Left lung (tissue), 10 donors: ENCODE measurements around the gene HAGH. TPM values are rescaled to one million over a fixed set of nuclear protein-coding genes. Genes with fewer than 3 reads are reported as not detected.

ENCODE experiments used
- ATAC-seq: fragments of 200-7000 bp; cut with Tn5 transposase; one replicate; pipeline ENCODE4 v1.9.1; 2020; ENCODE audit warnings: moderate library complexity
- DNase-seq, 4 donors: peaks; one replicate each; pipeline ENCODE4 v3.0.0-alpha.2; 2013 to 2020
- H3K27ac ChIP-seq, 2 donors: fragments of 200-600 bp; sonication (generic) in 1 of 2; one replicate each; pipeline versions ENCODE4 v1.5.0 to v1.8.0; 2020 to 2021
- H3K27me3 ChIP-seq, 2 donors: fragments of 200-600 bp; sonication (generic) in 1 of 2; one replicate each; pipeline versions ENCODE4 v1.5.0 to v1.8.0; 2020 to 2021
- H3K36me3 ChIP-seq, 2 donors: fragments of 200-600 bp; sonication (generic) in 1 of 2; one replicate each; pipeline versions ENCODE4 v1.5.0 to v1.8.0; 2020 to 2021
- H3K4me1 ChIP-seq, 2 donors: fragments of 200-600 bp; one replicate each; pipeline ENCODE4 v1.8.0; 2021
- H3K4me3 ChIP-seq, 2 donors: fragments of 200-600 bp; sonication (generic) in 1 of 2; one replicate each; pipeline versions ENCODE4 v1.5.0 to v1.8.0; 2020 to 2021; ENCODE audit warnings: mild to moderate bottlenecking in 1 of 2
- H3K9me3 ChIP-seq, 2 donors: fragments of 200-600 bp; sonication (generic) in 1 of 2; one replicate each; pipeline versions ENCODE4 v1.5.0 to v1.8.0; 2020 to 2021
- CTCF ChIP-seq, 2 donors: fragments of 200-600 bp; sonication (generic) in 1 of 2; IDR thresholded peaks; one replicate each; pipeline versions ENCODE4 v1.5.0 to v1.8.0; 2021; ENCODE audit warnings: antibody characterized with exemption in 2 of 2
- intact Hi-C, 2 donors: fragments of 100-400 bp; cut with DNase I; formaldehyde crosslinking; loops; one replicate each; pipeline versions ENCODE4 v1.11.2 to v1.14.2; 2022
- polyA plus RNA-seq, 6 donors: library from polyadenylated mRNA; unstranded; fragments of 120-200 nt; gene quantifications; one replicate each; pipeline ENCODE4 v1.2.1, GENCODE V29; 2013; ENCODE audit not compliant: insufficient read length in 6 of 6
- total RNA-seq, 2 donors: library from RNA; stranded (reverse); fragmentation: NEBNext Ultra II Directional; extraction: Animal tissue kit (Norgen Biotek cat#: 25700); gene quantifications; one replicate each; pipeline ENCODE4 v1.2.1, GENCODE V29; 2021
- donor health status: DM: no; HTN: yes; CAD: no.
- donor health status: DM: no; HTN: no; CAD: no.

HAGH gene
- total and polyA plus RNA-seq, 8 donors, result 21.0 to 62.0 (median 26.7) TPM

DNA sequence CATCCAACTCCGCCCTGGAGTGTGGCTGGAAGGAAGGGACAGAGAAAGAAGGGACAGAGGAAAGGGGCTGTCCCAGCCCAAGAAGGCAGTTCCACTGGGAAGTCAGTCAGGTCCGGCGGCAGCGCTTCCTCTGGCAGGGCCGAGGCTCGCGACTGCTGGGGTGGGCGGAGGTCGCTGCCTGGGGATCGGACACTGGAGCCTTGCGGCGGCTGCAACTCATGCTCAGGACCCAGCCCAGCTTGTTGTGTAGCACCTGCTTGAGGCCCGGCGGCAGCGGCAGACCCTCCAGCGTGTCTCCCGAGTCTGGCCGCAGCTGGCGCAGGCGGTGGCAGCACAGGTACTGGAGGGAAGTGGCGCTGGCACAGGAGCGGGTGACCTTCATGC, 49.6 kb downstream of the HAGH start:
- Histone ChIP-seq H3K27me3 (no peaks in the 10 kb centered on the region), H3K36me3 (peaks cover 0 to 50% of the 10 kb centered on the region in 2 donors), H3K4me3 (no peak overlapping the region), H3K9me3 (no peaks in the 10 kb centered on the region), H3K4me1 (peaks cover 20 to 38% of the 10 kb centered on the region in 2 donors), H3K27ac (no peak overlapping the region)
- no peak for DNase-seq
- TF ChIP-seq CTCF (IDR thresholded peaks at IDR 0.05), result no peak
- ATAC-seq, result no peak
- intact Hi-C loops, result no loop called here

- Histone ChIP-seq H3K4me3 (no peak overlapping the region), H3K27me3 (no peaks in the 10 kb centered on the region), H3K27ac (no peak overlapping the region), H3K36me3 (peaks cover 0 to 50% of the 10 kb centered on the region in 2 donors), H3K4me1 (peaks cover 22 to 38% of the 10 kb centered on the region in 2 donors), H3K9me3 (no peaks in the 10 kb centered on the region)
- ATAC-seq (no peak), DNase-seq (no peak)
- intact Hi-C loops, result no loop called here
- no peak for TF ChIP-seq CTCF (IDR thresholded peaks at IDR 0.05)
Observed at GRCh38 chr16:1776672-1776955, 50.0 kb downstream of the HAGH start.

DNA sequence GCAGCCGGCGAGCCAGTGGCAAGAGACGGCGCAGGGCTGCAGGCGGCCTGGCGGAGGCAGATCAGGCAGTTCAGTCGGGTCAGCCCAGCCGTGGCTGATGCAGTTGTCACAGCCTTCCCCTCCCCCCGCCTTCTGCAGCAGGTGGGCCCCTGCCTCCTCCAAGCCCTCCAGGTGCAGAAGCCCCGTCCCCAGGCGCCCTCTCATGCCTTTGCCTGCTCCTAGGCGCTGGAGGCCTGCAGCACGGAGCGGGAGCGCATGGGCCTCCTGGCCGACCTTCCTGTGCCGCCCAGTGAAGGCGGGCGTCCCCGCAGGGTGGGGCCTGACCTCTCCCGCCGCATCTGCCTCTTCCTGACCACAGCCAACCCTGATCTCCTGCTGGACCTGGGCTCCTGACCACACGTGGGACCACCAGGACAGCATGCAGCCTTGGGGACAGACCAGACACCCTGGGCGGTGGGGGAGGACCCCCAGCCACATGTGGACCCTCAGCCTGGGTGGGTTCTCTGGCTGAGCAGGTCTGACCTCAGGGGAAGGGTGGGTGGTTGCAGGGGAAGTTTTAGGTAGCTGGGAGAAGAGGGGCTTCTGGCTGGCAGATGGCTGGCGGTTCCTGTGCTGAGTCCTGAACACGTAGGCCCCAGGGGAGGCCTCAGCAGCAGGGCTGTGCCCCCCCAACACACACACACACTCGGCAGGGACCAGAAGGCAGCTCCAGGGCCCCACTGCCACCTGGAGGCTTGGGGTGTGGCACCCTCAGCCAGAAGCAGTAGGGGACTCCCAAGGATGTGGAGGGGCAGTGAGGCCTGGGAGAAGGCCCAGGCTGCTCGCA, 50.6 kb downstream of the HAGH start:
- no peak for TF ChIP-seq CTCF (IDR thresholded peaks at IDR 0.05)
- intact Hi-C loops, result no loop called here
- no peaks in the 10 kb centered on the region for H3K27me3 ChIP-seq

DNA sequence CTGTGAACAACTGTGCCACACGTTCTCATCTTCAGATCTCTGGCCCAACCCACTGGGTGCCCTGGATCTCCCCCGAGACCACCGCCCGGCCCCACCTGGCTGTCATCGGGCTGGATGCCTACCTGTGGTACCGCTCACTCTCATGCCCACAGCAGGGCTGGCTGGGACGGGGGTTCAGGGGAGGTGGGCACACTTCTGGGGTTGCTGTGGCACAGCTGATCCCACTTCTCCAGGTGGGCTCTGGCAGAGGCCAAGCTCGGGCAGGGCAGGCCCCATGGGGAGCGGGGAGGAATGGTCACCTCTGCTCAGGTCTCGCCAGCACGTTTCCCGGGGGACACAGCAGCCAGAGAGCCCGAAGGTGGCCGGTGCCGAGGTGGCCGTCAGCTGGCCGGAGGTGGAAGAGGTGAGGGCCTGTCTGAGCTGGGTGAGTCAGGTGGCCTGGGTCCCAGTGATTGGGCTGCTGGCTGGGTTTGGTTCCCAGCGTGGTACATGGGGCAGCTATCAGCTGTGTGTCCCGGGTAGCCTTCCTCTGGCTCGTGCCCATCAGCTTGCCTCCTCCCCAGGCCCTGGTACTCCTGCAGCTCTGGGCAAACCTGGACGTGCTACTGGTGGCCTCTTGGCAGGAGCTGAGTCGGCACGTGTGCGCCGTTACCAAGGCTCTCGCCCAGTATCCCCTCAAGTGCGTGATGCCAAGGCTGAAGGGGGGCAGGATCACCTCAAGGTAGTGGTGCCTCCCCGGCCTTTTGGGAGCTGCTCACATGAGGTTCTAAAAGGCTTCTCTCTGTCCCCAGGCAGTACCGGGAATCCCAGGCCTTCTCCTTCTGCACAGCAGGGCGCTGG, 51.4 kb downstream of the HAGH start:
- DNase-seq (no peak), ATAC-seq (no peak)
- no peak for TF ChIP-seq CTCF (IDR thresholded peaks at IDR 0.05)
- H3K4me3 ChIP-seq, result no peak overlapping the region
- H3K9me3 ChIP-seq, result no peaks in the 10 kb centered on the region
- peaks cover 0 to 47% of the 10 kb centered on the region in 2 donors for H3K36me3 ChIP-seq
- intact Hi-C loops, result no loop called here
- no peaks in the 10 kb centered on the region for H3K27me3 ChIP-seq
- H3K4me1 ChIP-seq, result peaks cover 21 to 40% of the 10 kb centered on the region in 2 donors
- no peak overlapping the region for H3K27ac ChIP-seq

More for the DNA sequence above, 50.6 kb downstream of the HAGH start:
- DNase-seq, result no peak
- Histone ChIP-seq H3K4me3 (no peak overlapping the region), H3K36me3 (peaks cover 0 to 50% of the 10 kb centered on the region in 2 donors), H3K9me3 (no peaks in the 10 kb centered on the region), H3K4me1 (peaks cover 17 to 35% of the 10 kb centered on the region in 2 donors), H3K27ac (no peak overlapping the region)
- ATAC-seq, result no peak

GRCh38 chr16:1774448-1774780, 52.2 kb downstream of the HAGH start:
- Histone ChIP-seq H3K4me3 (peak overlapping the region in 1 of 2 donors; percentile 86), H3K9me3 (no peaks in the 10 kb centered on the region), H3K36me3 (peaks cover 0 to 42% of the 10 kb centered on the region in 2 donors), H3K4me1 (peaks cover 24 to 47% of the 10 kb centered on the region in 2 donors), H3K27me3 (no peaks in the 10 kb centered on the region), H3K27ac (peak overlapping the region in 1 of 2 donors; percentile 93)
- no peak for TF ChIP-seq CTCF (IDR thresholded peaks at IDR 0.05)
- ATAC-seq (no peak), DNase-seq (no peak)
- intact Hi-C loops, result no loop called here
